ENCODE data around the gene NLK. TPM values are rescaled to one million over a fixed set of nuclear protein-coding genes. Genes with fewer than 3 reads are reported as not detected.

The NLK gene
- total and polyA plus RNA-seq, 2 donors (not counting 1 experiment from before 2014, with no cell fraction given) = 12.7 to 24.8 TPM

GRCh38 chr17:28018439-28019070, 23.9 kb upstream of the NLK start:
- H3K79me2 ChIP-seq (ENCODE audit: control insufficient read depth, insufficient read depth, low read length) = no peaks in the 10 kb centered on the region
- TF ChIP-seq EZH2 (IDR thresholded peaks at IDR 0.05; ENCODE audit: borderline replicate concordance, insufficient read depth, low read depth, low read length, poor library complexity, severe bottlenecking) = no peak
- no peak for TF ChIP-seq CTCF (IDR thresholded peaks at IDR 0.05)
- CTCF ChIA-PET = interaction anchor here (0.7 kb wide), 2 partner anchors 14 to 33 kb away, joined by 3 read pairs; no protein-coding TSS in a partner anchor
- Mint-ChIP-seq H3K9me3 (ENCODE audit: insufficient read depth) (peaks cover 2% of the 10 kb centered on the region), H3K4me1 (no peaks in the 10 kb centered on the region), H3K27ac (no peak overlapping the region), H3K4me3 (no peak overlapping the region), H3K27me3 (peaks cover 18% of the 10 kb centered on the region)
- POLR2A ChIA-PET = no interaction called here
- no peaks in the 10 kb centered on the region for H3K4me1 ChIP-seq (ENCODE audit: control insufficient read depth in 2 of 2, insufficient read depth in 2 of 2, low read length in 2 of 2)
- peaks cover 0 to 1% (median 0%) of the 10 kb centered on the region in 3 donors for H3K9me3 ChIP-seq (ENCODE audit: control extremely low read depth in 1 of 3, control insufficient read depth in 2 of 3, insufficient read depth in 1 of 3, low read length in 2 of 3)
- no peak overlapping the region for H3K9ac ChIP-seq (ENCODE audit: low read length)
- H3K36me3 ChIP-seq (replicated peaks in 1 of 2; ENCODE audit: control extremely low read depth in 1 of 2, control insufficient read depth in 1 of 2, extremely low read depth in 1 of 2, insufficient read depth in 2 of 2, low read length in 1 of 2) = no peaks in the 10 kb centered on the region
- 84% methylated on average over 4 of the region's 4 CpGs for WGBS (ENCODE audit: insufficient coverage)
- DNase-seq = no peak
- no peak overlapping the region for H3K4me2 ChIP-seq (replicated peaks; ENCODE audit: low read depth, low read length, poor library complexity, severe bottlenecking)
- no peak for ATAC-seq (ENCODE audit: low read depth)
- intact Hi-C loops (cut with micrococcal nuclease) = no loop called here
- H3K4me3 ChIP-seq (ENCODE audit: control extremely low read depth in 1 of 5, extremely low read depth in 1 of 5, insufficient read depth in 1 of 5, low read depth in 2 of 5, low read length in 4 of 5) = no peak overlapping the region
- no peak overlapping the region for H3K27ac ChIP-seq (ENCODE audit: low read length in 2 of 2)
- H4K20me1 ChIP-seq (ENCODE audit: control insufficient read depth, insufficient read depth, low read length, poor library complexity, severe bottlenecking) = no peaks in the 10 kb centered on the region
- H2AFZ ChIP-seq (ENCODE audit: insufficient read depth, low read depth, low read length, poor library complexity, severe bottlenecking) = no peak overlapping the region
- H3K27me3 ChIP-seq (replicated peaks in 1 of 4; ENCODE audit: control extremely low read depth in 1 of 4, control insufficient read depth in 3 of 4, insufficient read depth in 4 of 4, low read length in 3 of 4) = peaks cover 0 to 5% (median 4%) of the 10 kb centered on the region in 4 experiments

GRCh38 chr17:28020515-28020914, 22.0 kb upstream of the NLK start:
- Histone ChIP-seq H3K27me3 (replicated peaks in 1 of 4; ENCODE audit: control extremely low read depth in 1 of 4, control insufficient read depth in 3 of 4, insufficient read depth in 4 of 4, low read length in 3 of 4) (peaks cover 0 to 5% (median 4%) of the 10 kb centered on the region in 4 experiments), H4K20me1 (ENCODE audit: control insufficient read depth, insufficient read depth, low read length, poor library complexity, severe bottlenecking) (no peaks in the 10 kb centered on the region), H3K9ac (ENCODE audit: low read length) (no peak overlapping the region), H3K9me3 (ENCODE audit: control extremely low read depth in 1 of 3, control insufficient read depth in 2 of 3, insufficient read depth in 1 of 3, low read length in 2 of 3) (peaks cover 0 to 1% (median 0%) of the 10 kb centered on the region in 3 donors), H2AFZ (ENCODE audit: insufficient read depth, low read depth, low read length, poor library complexity, severe bottlenecking) (no peak overlapping the region), H3K4me1 (ENCODE audit: control insufficient read depth in 2 of 2, insufficient read depth in 2 of 2, low read length in 2 of 2) (no peaks in the 10 kb centered on the region), H3K36me3 (replicated peaks in 1 of 2; ENCODE audit: control extremely low read depth in 1 of 2, control insufficient read depth in 1 of 2, extremely low read depth in 1 of 2, insufficient read depth in 2 of 2, low read length in 1 of 2) (no peaks in the 10 kb centered on the region), H3K4me2 (replicated peaks; ENCODE audit: low read depth, low read length, poor library complexity, severe bottlenecking) (no peak overlapping the region), H3K4me3 (ENCODE audit: control extremely low read depth in 1 of 5, extremely low read depth in 1 of 5, insufficient read depth in 1 of 5, low read depth in 2 of 5, low read length in 4 of 5) (no peak overlapping the region), H3K79me2 (ENCODE audit: control insufficient read depth, insufficient read depth, low read length) (no peaks in the 10 kb centered on the region), H3K27ac (ENCODE audit: low read length in 2 of 2) (no peak overlapping the region)
- no peak for DNase-seq
- ChIA-PET POLR2A (no interaction called here), CTCF (no interaction called here)
- TF ChIP-seq CTCF (IDR thresholded peaks at IDR 0.05) (no peak), EZH2 (IDR thresholded peaks at IDR 0.05; ENCODE audit: borderline replicate concordance, insufficient read depth, low read depth, low read length, poor library complexity, severe bottlenecking) (no peak)
- WGBS (ENCODE audit: insufficient coverage) = no CpG with 5 or more reads among the region's 1 CpG
- intact Hi-C loops (cut with micrococcal nuclease) = no loop called here
- ATAC-seq (ENCODE audit: low read depth) = no peak
- H3K9me3 Mint-ChIP-seq (ENCODE audit: insufficient read depth) = peaks cover 2% of the 10 kb centered on the region
- H3K4me1 Mint-ChIP-seq = no peaks in the 10 kb centered on the region
- no peak overlapping the region for H3K27ac Mint-ChIP-seq
- H3K4me3 Mint-ChIP-seq = no peak overlapping the region
- H3K27me3 Mint-ChIP-seq = peaks cover 14% of the 10 kb centered on the region

All from B cell (primary cell).